ENCODE data around the gene DALRD3. TPM values are rescaled to one million over a fixed set of nuclear protein-coding genes. Genes with fewer than 3 reads are reported as not detected.

DALRD3 gene
- total RNA-seq, 8 experiments from 2014 or later = 13.9 to 56.7 (median 26.2) TPM

DNA sequence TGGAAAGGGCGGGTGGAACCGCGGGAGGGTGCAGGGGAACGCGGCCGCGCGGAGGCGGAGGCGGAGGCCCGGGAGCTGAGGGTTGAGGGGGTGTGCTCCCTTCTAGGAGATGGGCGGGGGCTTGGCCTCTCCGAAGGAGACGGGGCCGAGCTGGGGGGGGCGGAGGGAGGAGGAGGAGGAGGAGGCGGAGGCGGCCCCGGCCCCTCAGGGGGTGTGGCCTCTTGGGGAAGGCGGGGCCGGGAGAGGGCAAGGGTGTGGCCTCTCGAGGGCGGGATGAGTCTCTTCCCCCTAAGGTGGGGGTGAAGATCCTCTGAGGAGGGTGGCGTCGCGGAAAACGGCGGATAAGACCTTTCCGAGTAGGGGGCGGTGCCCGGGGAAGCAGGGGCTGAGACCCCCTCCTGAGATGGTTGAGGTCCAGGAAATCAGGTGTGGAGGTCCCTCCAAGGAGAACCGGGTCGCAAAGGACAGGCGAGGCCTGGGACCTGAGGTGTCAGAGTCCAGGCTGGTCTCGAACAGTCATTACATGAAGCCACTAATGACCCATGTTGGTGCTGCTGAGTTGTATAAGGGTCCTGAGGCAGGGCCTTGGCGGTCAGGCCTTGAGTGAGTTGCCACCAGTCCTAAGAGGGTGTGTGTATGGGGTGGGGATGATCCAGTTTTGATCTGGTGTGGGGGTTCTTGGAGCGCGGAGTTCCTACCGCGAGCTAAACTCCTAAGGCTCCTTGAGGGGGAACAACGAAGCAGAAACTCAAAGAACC lies 10.4 kb downstream of the DALRD3 start:
- peak; percentile 49 to 71 (median 54) for ATAC-seq (replicated peaks in 6 of 8)
- 10 to 83% (median 80%) methylated on average over 1 to 7 of the region's 41 CpGs; no CpG with 5 or more reads in 5 of the 10 experiments for WGBS, 10 experiments
- H3K4me3 ChIP-seq = peak overlapping the region; percentile 73 to 95 (median 92)
- H3K27ac ChIP-seq = peak overlapping the region; percentile 98 to 99
- in situ Hi-C loops (cut with MboI; ENCODE audit: low pct_unique_long_range_greater_than_20kb in 2 of 9, low sequenced_read_pairs in 9 of 9, unreplicated experiment in 9 of 9) = no loop called here
- H3K4me1 ChIP-seq (replicated peaks in 1 of 2) = peaks cover 12 to 14% of the 10 kb centered on the region in 2 donors

DNA sequence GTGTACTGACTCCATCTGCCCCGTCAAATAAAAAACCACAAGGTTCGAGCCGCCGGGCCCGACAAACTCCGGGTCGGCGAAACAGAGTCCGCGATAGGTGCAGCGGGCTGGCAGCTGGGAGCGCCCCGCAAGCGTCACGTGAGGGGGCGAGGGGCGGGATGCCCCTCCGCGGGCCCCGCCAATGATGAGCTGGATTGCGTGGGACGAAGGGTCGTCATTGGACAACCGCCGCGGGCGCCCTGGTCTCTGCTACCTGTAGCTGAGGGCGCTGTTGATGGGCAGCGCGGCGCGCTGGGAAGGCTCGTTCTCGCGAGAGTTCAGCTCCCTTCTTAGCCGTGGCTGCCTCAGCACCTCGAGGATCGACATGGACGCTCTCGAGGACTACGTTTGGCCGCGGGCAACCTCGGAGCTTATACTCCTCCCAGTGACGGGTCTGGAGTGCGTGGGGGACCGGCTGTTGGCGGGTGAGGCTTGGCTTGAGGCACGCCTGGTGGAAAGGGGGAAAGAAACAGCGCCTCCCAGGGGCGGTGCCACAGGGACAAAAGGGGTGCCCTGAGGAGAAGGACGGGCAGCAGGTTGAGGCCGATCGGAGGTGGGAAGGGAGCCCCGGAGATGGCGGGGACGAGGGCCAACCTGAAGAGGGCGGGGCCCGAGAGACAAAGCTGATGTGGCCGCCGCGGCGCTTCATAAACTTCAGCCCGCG lies 11.2 kb downstream of the DALRD3 start, which contains the start of gene WDR6:
WDR6 (plus strand) TSS at position 324 of the 703 bp plus-strand sequence; CDS start at position 365, 41 bp downstream.
- Histone ChIP-seq H3K4me3 (peak within 1 kb of the TSS; percentile 73 to 95 (median 92)), H3K27ac (peak within 1 kb of the TSS; percentile 98 to 99), H3K4me1 (replicated peaks in 1 of 2) (peaks cover 12 to 14% of the 10 kb centered on the region in 2 donors)
- peak; percentile 77 to 92 (median 88) for ATAC-seq (replicated peaks in 6 of 8)
- 0 to 10% (median 2%) methylated on average over 2 to 17 of the region's 65 CpGs; no CpG with 5 or more reads in 5 of the 10 experiments for WGBS, 10 experiments
- in situ Hi-C loops (cut with MboI; ENCODE audit: low pct_unique_long_range_greater_than_20kb in 2 of 9, low sequenced_read_pairs in 9 of 9, unreplicated experiment in 9 of 9) = no loop called here

DNA sequence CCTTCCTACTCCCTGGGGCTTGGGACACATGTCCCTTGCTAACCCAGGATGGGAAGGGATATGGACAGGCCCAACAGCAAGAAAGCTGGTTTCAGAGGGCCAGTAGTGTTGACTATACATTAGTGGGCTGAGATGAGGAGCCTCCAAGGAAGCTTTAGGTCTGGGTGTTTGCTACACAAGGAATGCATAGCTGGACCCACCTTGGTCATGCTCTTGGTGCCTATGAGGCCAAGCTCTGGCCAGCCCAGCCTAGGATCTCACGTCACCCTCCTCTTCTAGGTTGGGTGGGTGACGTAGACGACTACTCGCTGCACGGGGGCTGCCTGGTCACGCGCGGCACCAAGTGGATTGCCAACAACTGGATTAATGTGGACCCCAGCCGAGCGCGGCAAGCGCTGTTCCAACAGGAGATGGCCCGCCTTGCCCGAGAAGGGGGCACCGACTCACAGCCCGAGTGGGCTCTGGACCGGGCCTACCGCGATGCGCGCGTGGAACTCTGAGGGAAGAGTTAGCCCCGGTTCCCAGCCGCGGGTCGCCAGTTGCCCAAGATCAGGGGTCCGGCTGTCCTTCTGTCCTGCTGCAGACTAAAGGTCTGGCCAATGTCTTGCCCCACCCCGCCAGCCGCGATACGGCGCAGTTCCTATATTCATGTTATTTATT lies 11.8 kb downstream of the DALRD3 start:
- Histone ChIP-seq H3K4me1 (replicated peaks in 1 of 2) (peaks cover 12 to 14% of the 10 kb centered on the region in 2 donors), H3K4me3 (peak overlapping the region; percentile 73 to 95 (median 92)), H3K27ac (peak overlapping the region; percentile 82 to 90)
- peak in 7 of 8 experiments; percentile 3 to 54 (median 44) for ATAC-seq (replicated peaks in 6 of 8)
- WGBS, 10 experiments = 0 to 8% methylated on average over 1 to 14 of the region's 32 CpGs; no CpG with 5 or more reads in 8 of the 10 experiments
- in situ Hi-C loops (cut with MboI; ENCODE audit: low pct_unique_long_range_greater_than_20kb in 2 of 9, low sequenced_read_pairs in 9 of 9, unreplicated experiment in 9 of 9) = no loop called here

DNA sequence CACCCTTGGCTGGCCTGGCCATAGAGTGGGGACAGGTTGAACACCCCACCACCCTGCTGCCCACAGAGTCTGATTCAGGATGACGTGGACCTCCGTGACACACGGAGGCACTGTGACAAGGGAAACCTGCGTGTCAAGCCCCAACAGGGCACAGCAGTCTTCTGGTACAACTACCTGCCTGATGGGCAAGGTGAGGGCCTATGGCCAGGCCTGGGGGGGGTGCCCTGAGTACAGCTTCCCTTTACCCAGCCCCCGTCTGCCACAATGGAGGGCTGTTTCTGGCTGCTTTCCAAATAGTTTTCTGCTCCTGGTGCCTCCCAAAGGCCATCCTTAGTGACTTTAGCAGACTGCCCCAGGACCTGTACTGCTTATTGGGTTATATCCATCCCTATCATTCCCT lies 12.4 kb downstream of the DALRD3 start:
- Histone ChIP-seq H3K4me3 (peak overlapping the region; percentile 73 to 95 (median 92)), H3K4me1 (replicated peaks in 1 of 2) (peaks cover 12 to 14% of the 10 kb centered on the region in 2 donors), H3K27ac (peak overlapping the region; percentile 82 to 90)
- no peak for ATAC-seq (replicated peaks in 6 of 8)
- in situ Hi-C loops (cut with MboI; ENCODE audit: low pct_unique_long_range_greater_than_20kb in 2 of 9, low sequenced_read_pairs in 9 of 9, unreplicated experiment in 9 of 9) = no loop called here
- WGBS, 10 experiments = 78 to 100% (median 100%) methylated on average over 1 to 4 of the region's 5 CpGs; no CpG with 5 or more reads in 5 of the 10 experiments

DNA sequence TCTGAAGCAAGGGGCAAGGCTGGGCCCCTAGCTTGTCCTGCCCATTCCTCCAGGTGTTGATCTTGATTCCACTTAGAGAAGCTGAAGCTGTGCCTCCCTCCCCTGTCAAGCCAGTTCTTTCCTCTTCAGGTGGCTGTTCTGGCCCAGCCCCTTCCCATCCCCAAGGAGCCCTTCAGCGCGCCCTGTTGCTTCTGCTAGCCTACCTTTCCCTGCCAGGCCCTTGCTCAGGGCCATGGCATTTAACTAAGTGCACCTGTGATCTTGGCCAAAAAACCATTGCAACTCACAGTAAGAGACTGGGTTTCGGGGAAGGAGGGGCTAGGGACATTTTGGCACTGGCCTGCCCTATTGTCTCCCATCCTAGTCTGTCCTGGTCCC lies 13.1 kb downstream of the DALRD3 start:
- no peak for ATAC-seq (replicated peaks in 6 of 8)
- Histone ChIP-seq H3K4me3 (no peak overlapping the region), H3K27ac (no peak overlapping the region), H3K4me1 (replicated peaks in 1 of 2) (peaks cover 12 to 14% of the 10 kb centered on the region in 2 donors)
- WGBS, 10 experiments = 40 to 100% (median 95%) methylated on average over 1 to 2 of the region's 3 CpGs; no CpG with 5 or more reads in 4 of the 10 experiments
- in situ Hi-C loops (cut with MboI; ENCODE audit: low pct_unique_long_range_greater_than_20kb in 2 of 9, low sequenced_read_pairs in 9 of 9, unreplicated experiment in 9 of 9) = no loop called here

DNA sequence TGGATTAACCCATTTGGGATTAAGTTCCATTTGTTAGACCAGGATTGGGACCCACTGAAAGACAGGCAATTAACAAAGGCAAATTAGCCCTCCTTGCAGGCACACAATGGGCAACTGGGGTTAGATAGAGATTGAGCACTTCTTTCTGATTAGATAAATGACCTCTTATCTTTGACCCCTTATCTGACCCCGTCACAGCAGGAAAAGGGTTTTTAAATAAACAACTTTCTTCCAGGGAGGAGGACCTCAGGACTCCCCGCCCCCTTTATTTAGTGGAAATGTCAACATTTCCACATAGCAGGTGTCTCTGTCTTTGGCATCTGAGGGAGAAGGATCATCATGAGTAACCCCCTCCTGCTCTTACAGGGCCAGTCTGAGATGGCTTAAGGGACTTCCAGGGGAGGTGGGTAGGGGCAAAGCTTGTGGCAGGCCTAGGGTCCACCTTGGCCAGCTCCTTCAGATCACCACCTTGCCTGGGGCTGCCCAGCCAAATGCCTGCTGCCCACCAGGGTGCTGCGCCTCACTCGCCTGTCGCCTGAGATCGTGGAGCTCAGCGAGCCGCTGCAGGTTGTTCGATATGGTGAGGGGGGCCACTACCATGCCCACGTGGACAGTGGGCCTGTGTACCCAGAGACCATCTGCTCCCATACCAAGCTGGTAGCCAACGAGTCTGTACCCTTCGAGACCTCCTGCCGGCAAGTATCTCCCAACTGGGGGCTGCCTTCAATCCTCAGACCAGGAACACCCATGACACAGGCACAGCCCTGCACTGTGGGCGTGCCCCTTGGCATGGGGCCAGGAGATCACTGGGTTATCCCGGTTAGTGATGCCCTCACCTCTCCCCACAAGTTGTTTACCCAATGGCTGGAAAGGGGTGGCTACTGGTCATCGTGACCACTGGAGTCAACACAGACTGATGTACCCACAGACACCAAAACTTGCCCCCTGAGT lies 13.8 kb downstream of the DALRD3 start:
- 66 to 100% (median 96%) methylated on average over 1 to 13 of the region's 16 CpGs; no CpG with 5 or more reads in 2 of the 10 experiments for WGBS, 10 experiments
- ATAC-seq (replicated peaks in 6 of 8) = no peak

DNA sequence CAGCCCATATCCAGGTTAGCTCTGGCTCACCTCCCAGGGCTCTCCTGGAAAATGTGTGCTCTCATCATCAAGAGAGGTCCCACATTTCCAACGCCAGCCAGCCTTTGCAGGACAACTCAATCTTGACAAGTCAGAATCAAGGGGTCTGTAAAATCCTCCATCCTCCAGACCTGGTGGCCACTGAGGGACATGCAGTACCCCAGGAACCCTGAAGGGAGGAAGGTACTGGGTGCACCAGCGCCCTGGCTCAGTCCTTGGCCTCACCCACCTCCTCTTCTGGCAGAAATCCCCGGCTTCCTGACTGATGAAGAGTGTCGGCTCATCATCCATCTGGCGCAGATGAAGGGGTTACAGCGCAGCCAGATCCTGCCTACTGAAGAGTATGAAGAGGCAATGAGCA lies 17.2 kb downstream of the DALRD3 start:
- in situ Hi-C loops (cut with MboI; ENCODE audit: low pct_unique_long_range_greater_than_20kb in 2 of 9, low sequenced_read_pairs in 9 of 9, unreplicated experiment in 9 of 9) = no loop called here
- H3K4me1 ChIP-seq (replicated peaks in 1 of 2) = peaks cover 37 to 38% of the 10 kb centered on the region in 2 donors
- H3K4me3 ChIP-seq = no peak overlapping the region
- WGBS, 10 experiments = 90 to 100% (median 98%) methylated on average over 1 to 3 of the region's 6 CpGs; no CpG with 5 or more reads in 6 of the 10 experiments
- ATAC-seq (replicated peaks in 6 of 8) = no peak
- no peak overlapping the region for H3K27ac ChIP-seq

More for the DNA sequence above, 13.8 kb downstream of the DALRD3 start:
- in situ Hi-C loops (cut with MboI; ENCODE audit: low pct_unique_long_range_greater_than_20kb in 2 of 9, low sequenced_read_pairs in 9 of 9, unreplicated experiment in 9 of 9) = no loop called here
- H3K27ac ChIP-seq = no peak overlapping the region
- H3K4me1 ChIP-seq (replicated peaks in 1 of 2) = peaks cover 16 to 18% of the 10 kb centered on the region in 2 donors
- H3K4me3 ChIP-seq = no peak overlapping the region

DNA sequence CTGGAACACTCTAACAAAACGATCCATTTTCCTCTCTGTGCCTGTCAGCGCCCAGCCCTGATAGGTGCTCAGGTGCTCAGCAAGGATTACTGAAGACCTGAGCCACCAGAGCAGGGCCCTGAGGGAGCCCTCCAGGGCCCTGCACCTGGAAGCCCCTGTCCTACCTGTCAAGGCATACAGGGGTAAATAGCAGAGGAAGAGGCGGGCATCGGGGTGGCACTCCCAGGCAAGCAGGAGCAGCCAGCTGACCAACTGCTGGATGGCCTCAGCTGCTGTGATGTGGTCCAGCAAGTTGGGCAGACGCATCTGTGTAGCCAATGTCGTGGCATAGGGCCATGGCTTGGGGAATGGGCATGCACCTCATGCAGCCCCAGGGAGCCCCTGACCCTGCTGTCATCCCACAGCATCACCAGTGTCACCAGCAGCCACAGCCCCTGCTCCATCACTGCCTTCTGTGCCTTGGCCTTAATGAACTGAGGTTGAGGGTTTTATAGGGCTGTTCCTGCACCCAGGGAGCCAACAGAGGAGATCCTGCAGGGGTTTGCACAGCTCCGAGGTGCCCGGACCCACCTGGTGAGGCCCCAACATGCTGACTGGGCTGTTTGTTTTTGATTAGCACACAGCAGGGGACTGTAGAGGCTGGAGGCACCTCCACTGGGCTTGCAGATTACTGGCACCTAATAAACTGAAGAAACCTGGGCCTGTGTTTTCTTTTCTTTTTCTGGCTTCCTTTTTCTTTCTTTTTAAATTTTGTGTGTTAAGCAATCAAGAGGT lies 19.1 kb downstream of the DALRD3 start:
- 73 to 100% (median 80%) methylated on average over 1 to 5 of the region's 8 CpGs; no CpG with 5 or more reads in 4 of the 10 experiments for whole genome bisulfite sequencing, 10 experiments

DNA sequence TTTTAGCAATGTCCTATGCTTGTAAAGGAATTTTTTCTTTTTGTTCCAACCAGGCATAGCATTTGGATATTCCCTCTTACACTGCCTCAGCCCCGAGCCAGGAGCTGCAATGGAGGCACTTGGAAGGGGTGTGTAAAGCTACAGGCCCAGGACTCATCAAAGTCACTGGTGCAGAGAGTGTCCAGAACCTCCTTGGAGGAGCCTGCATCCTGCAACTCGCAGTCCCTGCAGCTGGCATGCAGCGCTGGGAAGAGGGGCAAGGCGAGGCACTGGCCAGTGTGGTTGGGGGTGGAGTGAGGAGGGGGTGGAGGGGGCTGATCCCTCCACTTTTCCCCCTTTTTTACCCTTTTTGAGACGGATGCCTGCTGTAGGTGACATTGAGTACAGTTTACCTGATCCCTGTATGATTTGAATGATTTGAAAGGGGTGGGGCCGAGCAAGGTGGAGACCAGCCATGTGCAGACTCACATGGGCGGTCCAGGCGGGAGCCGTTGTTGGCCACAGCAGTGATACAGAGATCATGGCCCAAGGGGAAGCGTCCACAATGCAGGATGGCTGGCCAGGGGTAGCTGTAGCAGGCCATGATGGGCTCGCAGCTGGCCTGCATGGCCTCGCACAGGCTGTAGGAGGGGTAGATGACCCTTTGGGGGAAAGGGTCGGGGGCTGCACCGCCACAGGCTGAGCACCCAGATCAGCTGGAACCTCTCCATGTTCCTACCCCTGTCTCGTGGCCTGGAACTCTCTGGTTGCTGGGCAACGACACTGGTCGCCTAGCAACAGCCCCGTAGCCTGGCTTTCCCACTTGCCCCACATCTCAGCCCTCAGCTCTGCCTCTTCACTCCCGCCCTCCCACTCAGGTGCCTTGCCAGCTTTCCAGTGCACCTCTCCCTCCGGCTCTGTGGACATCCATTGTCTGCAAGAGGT lies 20.4 kb downstream of the DALRD3 start:
- no peak overlapping the region for H3K4me3 ChIP-seq
- WGBS, 10 experiments = 18 to 90% (median 75%) methylated on average over 1 to 8 of the region's 20 CpGs; no CpG with 5 or more reads in 6 of the 10 experiments
- peaks cover 34 to 35% of the 10 kb centered on the region in 2 donors for H3K4me1 ChIP-seq (replicated peaks in 1 of 2)
- peak in 6 of 8 experiments; percentile 20 to 94 (median 92) for ATAC-seq (replicated peaks in 6 of 8)
- H3K27ac ChIP-seq = peak overlapping the region; percentile 45 to 69
- in situ Hi-C loops (cut with MboI; ENCODE audit: low pct_unique_long_range_greater_than_20kb in 2 of 9, low sequenced_read_pairs in 9 of 9, unreplicated experiment in 9 of 9) = loop anchor here in 1 of 9 experiments (25.0 kb wide), 1 partner anchor 439 kb away; the partner anchor contains the start of gene NICN1

More for the DNA sequence above, 19.1 kb downstream of the DALRD3 start:
- H3K4me1 ChIP-seq (replicated peaks in 1 of 2) = peaks cover 34 to 35% of the 10 kb centered on the region in 2 donors
- peak in 1 of 8 experiments; percentile 15 for ATAC-seq (replicated peaks in 6 of 8)
- no peak overlapping the region for H3K4me3 ChIP-seq
- in situ Hi-C loops (cut with MboI; ENCODE audit: low pct_unique_long_range_greater_than_20kb in 2 of 9, low sequenced_read_pairs in 9 of 9, unreplicated experiment in 9 of 9) = loop anchor here in 1 of 9 experiments (25.0 kb wide), 1 partner anchor 438 kb away; the partner anchor contains the start of gene NICN1
- peak overlapping the region; percentile 45 to 69 for H3K27ac ChIP-seq

DNA sequence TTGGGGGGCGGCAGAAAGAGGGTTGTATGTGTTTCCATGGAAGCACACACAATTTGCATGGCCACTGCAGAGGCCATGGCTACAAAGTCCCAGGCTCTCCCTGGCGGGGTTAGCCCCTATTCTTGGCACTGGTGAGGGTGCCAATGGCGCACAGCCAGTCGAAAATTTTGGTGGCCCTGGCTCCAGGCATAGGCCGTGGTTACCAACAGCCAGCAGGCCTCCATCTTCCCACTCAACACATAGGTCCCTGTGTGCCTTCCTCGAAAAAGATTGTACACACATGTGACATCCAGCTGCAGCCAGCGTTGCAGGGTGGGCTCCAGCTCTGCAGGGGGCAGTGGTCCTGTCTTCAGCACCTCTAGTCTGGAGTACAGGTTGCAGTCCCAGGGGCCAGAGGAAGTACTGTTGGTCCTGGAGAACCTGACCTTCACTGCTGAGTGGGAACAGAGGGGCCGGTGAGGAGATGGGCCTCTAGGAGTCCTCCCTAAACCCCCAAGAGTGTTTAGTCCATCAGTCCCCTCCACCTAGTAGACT lies 21.2 kb downstream of the DALRD3 start:
- peak in 3 of 8 experiments; percentile 9 to 52 (median 10) for ATAC-seq (replicated peaks in 6 of 8)
- Histone ChIP-seq H3K4me1 (replicated peaks in 1 of 2) (peaks cover 34 to 35% of the 10 kb centered on the region in 2 donors), H3K27ac (peak overlapping the region; percentile 45 to 69), H3K4me3 (no peak overlapping the region)
- WGBS, 10 experiments = 54 to 100% (median 94%) methylated on average over 1 to 4 of the region's 8 CpGs; no CpG with 5 or more reads in 4 of the 10 experiments
- in situ Hi-C loops (cut with MboI; ENCODE audit: low pct_unique_long_range_greater_than_20kb in 2 of 9, low sequenced_read_pairs in 9 of 9, unreplicated experiment in 9 of 9) = loop anchor here in 1 of 9 experiments (25.0 kb wide), 1 partner anchor 440 kb away; the partner anchor contains the start of gene NICN1
